Measurements from ENCODE around the gene BRIX1. TPM values are rescaled to one million over a fixed set of nuclear protein-coding genes. Genes with fewer than 3 reads are reported as not detected.

The BRIX1 gene
- total and polyA plus RNA-seq, 9 of the 15 experiments (the other 6 are each of a cell fraction or from before 2014, with no cell fraction given) = 115 to 193 (median 159) TPM

DNA sequence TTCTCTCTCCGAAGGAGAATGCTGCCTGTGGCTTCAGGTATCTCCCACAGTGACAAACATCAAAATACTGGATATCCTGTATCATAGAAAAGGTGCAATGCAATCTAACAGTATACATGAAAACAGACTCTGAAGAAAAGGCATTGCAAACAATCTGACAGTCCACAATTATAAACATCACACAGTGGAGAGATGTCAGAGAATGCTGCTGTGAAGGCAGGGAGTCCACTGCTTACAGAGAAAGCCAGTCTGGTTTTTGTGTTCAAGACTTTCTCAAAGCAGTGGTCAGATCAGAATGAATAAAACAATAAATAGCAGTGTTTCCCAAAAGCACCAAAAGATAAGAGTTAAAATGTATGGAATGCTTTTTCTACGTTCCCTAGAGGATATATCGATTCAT lies 47.9 kb upstream of the BRIX1 start:
- Histone ChIP-seq H3K27me3 (ENCODE audit: control insufficient read depth in 2 of 2, insufficient read depth in 2 of 2, low read length in 2 of 2) (no peaks in the 10 kb centered on the region), H3K79me2 (ENCODE audit: control insufficient read depth, insufficient read depth, low read length) (no peaks in the 10 kb centered on the region), H3K9ac (ENCODE audit: insufficient read depth in 1 of 2, low read depth in 2 of 2, low read length in 2 of 2) (peak overlapping the region in 1 of 2 experiments; percentile 67; a peak in 2 of 4 replicates), H3K4me2 (ENCODE audit: insufficient read depth, low read length) (peak overlapping the region; percentile 78), H4K20me1 (replicated peaks; ENCODE audit: control insufficient read depth, insufficient read depth, low read length) (no peaks in the 10 kb centered on the region), H2AFZ (ENCODE audit: low read depth, low read length) (peak overlapping the region; percentile 96), H3K4me1 (replicated peaks in 1 of 2; ENCODE audit: control insufficient read depth in 2 of 2, insufficient read depth in 2 of 2, low read length in 2 of 2) (peaks cover 7 to 34% of the 10 kb centered on the region in 2 experiments), H3K9me1 (ENCODE audit: control insufficient read depth, insufficient read depth, low read length) (no peaks in the 10 kb centered on the region), H3K9me3 (replicated peaks; ENCODE audit: control insufficient read depth, insufficient read depth, low read depth, low read length) (no peaks in the 10 kb centered on the region), H3K27ac (ENCODE audit: extremely low read depth, low read depth, low read length) (peak overlapping the region; percentile 91), H3K4me3 (no peak overlapping the region), H3K36me3 (ENCODE audit: control insufficient read depth, insufficient read depth, low read length) (no peaks in the 10 kb centered on the region)
- FAIRE-seq = peak; percentile 19
- no TSS peak for BruUV-seq (replicated peaks)
- WGBS (ENCODE audit: insufficient coverage, low coverage, missing lambda C conversion rate) = 58% methylated on average over 3 of the region's 3 CpGs
- ChIA-PET POLR2A (interaction anchor here (1.3 to 1.9 kb wide), 3 partner anchors 15 to 106 kb away, joined by 3 to 7 read pairs (median 5); partner anchors contain the start of genes BRIX1 and RAD1), CTCF (ENCODE audit: low intra/inter-chr PET ratio) (no interaction called here)
- ATAC-seq = peak; percentile 36
- peak in 1 of 4 experiments; percentile 27 for DNase-seq (ENCODE audit: extremely low read depth in 1 of 4, low spot score in 3 of 4)
- intact Hi-C loops (cut with micrococcal nuclease) (no loop called here), in situ Hi-C loops (cut with MboI) (no loop called here)
- TF ChIP-seq NCOA6 (IDR thresholded peaks at IDR 0.05) (no peak), SAFB (IDR thresholded peaks at IDR 0.05; ENCODE audit: borderline replicate concordance, low read depth, low read length) (no peak), MCM5 (IDR thresholded peaks at IDR 0.05; ENCODE audit: low read depth) (no peak), MAFG (tag; conservative IDR thresholded peaks at IDR 0.05) (no peak), RBM25 (IDR thresholded peaks at IDR 0.05; ENCODE audit: low read depth, low read length, severe bottlenecking) (no peak), CCAR2 (IDR thresholded peaks at IDR 0.05; ENCODE audit: low read depth, low read length) (no peak), ZNF24 (IDR thresholded peaks at IDR 0.05) (no peak), ZNF586 (CRISPR knock-in tag; conservative IDR thresholded peaks at IDR 0.05) (no peak), DACH1 (IDR thresholded peaks at IDR 0.05; ENCODE audit: partially characterized antibody) (no peak), ESRRB (CRISPR knock-in tag; IDR thresholded peaks at IDR 0.05; ENCODE audit: borderline replicate concordance) (no peak), CTBP1 (IDR thresholded peaks at IDR 0.05; ENCODE audit: borderline replicate concordance) (no peak)
- TF ChIP-seq, protein P1, sequence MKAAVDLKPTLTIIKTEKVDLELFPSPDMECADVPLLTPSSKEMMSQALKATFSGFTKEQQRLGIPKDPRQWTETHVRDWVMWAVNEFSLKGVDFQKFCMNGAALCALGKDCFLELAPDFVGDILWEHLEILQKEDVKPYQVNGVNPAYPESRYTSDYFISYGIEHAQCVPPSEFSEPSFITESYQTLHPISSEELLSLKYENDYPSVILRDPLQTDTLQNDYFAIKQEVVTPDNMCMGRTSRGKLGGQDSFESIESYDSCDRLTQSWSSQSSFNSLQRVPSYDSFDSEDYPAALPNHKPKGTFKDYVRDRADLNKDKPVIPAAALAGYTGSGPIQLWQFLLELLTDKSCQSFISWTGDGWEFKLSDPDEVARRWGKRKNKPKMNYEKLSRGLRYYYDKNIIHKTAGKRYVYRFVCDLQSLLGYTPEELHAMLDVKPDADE (conservative IDR thresholded peaks at IDR 0.05; ENCODE audit: control insufficient read depth, low read depth, low read length) = no peak
- TF ChIP-seq, protein P2, sequence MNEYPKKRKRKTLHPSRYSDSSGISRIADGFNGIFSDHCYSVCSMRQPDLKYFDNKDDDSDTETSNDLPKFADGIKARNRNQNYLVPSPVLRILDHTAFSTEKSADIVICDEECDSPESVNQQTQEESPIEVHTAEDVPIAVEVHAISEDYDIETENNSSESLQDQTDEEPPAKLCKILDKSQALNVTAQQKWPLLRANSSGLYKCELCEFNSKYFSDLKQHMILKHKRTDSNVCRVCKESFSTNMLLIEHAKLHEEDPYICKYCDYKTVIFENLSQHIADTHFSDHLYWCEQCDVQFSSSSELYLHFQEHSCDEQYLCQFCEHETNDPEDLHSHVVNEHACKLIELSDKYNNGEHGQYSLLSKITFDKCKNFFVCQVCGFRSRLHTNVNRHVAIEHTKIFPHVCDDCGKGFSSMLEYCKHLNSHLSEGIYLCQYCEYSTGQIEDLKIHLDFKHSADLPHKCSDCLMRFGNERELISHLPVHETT (CRISPR knock-in tag; conservative IDR thresholded peaks at IDR 0.05 in 1 of 2, IDR thresholded peaks at IDR 0.05 in 1 of 2) = no peak
- TF ChIP-seq, protein P3, sequence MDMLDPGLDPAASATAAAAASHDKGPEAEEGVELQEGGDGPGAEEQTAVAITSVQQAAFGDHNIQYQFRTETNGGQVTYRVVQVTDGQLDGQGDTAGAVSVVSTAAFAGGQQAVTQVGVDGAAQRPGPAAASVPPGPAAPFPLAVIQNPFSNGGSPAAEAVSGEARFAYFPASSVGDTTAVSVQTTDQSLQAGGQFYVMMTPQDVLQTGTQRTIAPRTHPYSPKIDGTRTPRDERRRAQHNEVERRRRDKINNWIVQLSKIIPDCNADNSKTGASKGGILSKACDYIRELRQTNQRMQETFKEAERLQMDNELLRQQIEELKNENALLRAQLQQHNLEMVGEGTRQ (CRISPR knock-in tag; IDR thresholded peaks at IDR 0.05) = no peak
- TF ChIP-seq, protein P4, sequence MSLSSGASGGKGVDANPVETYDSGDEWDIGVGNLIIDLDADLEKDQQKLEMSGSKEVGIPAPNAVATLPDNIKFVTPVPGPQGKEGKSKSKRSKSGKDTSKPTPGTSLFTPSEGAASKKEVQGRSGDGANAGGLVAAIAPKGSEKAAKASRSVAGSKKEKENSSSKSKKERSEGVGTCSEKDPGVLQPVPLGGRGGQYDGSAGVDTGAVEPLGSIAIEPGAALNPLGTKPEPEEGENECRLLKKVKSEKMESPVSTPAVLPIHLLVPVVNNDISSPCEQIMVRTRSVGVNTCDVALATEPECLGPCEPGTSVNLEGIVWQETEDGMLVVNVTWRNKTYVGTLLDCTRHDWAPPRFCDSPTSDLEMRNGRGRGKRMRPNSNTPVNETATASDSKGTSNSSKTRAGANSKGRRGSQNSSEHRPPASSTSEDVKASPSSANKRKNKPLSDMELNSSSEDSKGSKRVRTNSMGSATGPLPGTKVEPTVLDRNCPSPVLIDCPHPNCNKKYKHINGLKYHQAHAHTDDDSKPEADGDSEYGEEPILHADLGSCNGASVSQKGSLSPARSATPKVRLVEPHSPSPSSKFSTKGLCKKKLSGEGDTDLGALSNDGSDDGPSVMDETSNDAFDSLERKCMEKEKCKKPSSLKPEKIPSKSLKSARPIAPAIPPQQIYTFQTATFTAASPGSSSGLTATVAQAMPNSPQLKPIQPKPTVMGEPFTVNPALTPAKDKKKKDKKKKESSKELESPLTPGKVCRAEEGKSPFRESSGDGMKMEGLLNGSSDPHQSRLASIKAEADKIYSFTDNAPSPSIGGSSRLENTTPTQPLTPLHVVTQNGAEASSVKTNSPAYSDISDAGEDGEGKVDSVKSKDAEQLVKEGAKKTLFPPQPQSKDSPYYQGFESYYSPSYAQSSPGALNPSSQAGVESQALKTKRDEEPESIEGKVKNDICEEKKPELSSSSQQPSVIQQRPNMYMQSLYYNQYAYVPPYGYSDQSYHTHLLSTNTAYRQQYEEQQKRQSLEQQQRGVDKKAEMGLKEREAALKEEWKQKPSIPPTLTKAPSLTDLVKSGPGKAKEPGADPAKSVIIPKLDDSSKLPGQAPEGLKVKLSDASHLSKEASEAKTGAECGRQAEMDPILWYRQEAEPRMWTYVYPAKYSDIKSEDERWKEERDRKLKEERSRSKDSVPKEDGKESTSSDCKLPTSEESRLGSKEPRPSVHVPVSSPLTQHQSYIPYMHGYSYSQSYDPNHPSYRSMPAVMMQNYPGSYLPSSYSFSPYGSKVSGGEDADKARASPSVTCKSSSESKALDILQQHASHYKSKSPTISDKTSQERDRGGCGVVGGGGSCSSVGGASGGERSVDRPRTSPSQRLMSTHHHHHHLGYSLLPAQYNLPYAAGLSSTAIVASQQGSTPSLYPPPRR (CRISPR knock-in tag; IDR thresholded peaks at IDR 0.05; ENCODE audit: borderline replicate concordance) = no peak

Data from K562 (cell line).